IMR-90 (cell line): ENCODE results near the gene MYH9. TPM values are rescaled to one million over a fixed set of nuclear protein-coding genes. Genes with fewer than 3 reads are reported as not detected.

Experiments used
- ATAC-seq: fragments of 200-7000 bp; cut with Tn5 transposase; 2 replicates; pipeline ENCODE4 v1.9.1; 2020; ENCODE audit warnings: low read depth, mild to moderate bottlenecking, moderate library complexity
- BruUV-seq: library from RNA; stranded (reverse); fragments of 400-500 nt; replicated peaks from 2 replicates; lab custom pipeline; 2021; lab: Mats Ljungman, UMichigan
- CTCF ChIA-PET: fragments of 300-600 bp; formaldehyde crosslinking; extraction: SDS; loops from one replicate; lab custom pipeline; 2021; ENCODE audit warnings: antibody characterized with exemption; lab: Yijun Ruan, JAX
- POLR2A ChIA-PET: fragments of 300-600 bp; sonication (Branson Sonifier 250); formaldehyde crosslinking; loops from one replicate; lab custom pipeline; 2022; ENCODE audit warnings: antibody characterized with exemption; ENCODE audit not compliant: unreplicated experiment; lab: Charles Lee
- DNase-seq: peaks from one replicate; pipeline ENCODE4 v3.0.0; 2013
- H2AFZ ChIP-seq: replicated peaks from 2 replicates; pipeline ENCODE3; 2013; ENCODE audit warnings: low read length, mild to moderate bottlenecking; ENCODE audit not compliant: poor library complexity
- H2AK5ac ChIP-seq: 2 replicates; pipeline ENCODE4 v1.6.1; 2013; ENCODE audit warnings: low read depth, low read length, inconsistent platforms
- H2AK9ac ChIP-seq: replicated peaks from 2 replicates; pipeline ENCODE3; 2013; ENCODE audit warnings: mild to moderate bottlenecking, low read depth, low read length, moderate library complexity; ENCODE audit not compliant: poor library complexity
- H2BK120ac ChIP-seq: 2 replicates; pipeline ENCODE4 v1.6.1; 2013; ENCODE audit warnings: low read depth, low read length, inconsistent platforms
- H2BK15ac ChIP-seq: 3 replicates; pipeline ENCODE4 v1.6.1; 2013; ENCODE audit warnings: low read depth, low read length, inconsistent platforms
- H2BK20ac ChIP-seq: 2 replicates; pipeline ENCODE4 v1.6.1; 2013; ENCODE audit warnings: low read depth, mild to moderate bottlenecking, inconsistent platforms, low read length, moderate library complexity
- H2BK5ac ChIP-seq: 2 replicates; pipeline ENCODE4 v1.6.1; 2013; ENCODE audit warnings: mild to moderate bottlenecking, low read depth, low read length, inconsistent platforms; ENCODE audit not compliant: poor library complexity, severe bottlenecking
- H3K14ac ChIP-seq: replicated peaks from 2 replicates; pipeline ENCODE4 v1.6.1; 2013; ENCODE audit warnings: low read depth, low read length, inconsistent platforms
- H3K18ac ChIP-seq: 2 replicates; pipeline ENCODE4 v1.6.1; 2013; ENCODE audit warnings: low read depth, low read length, control low read depth
- H3K23ac ChIP-seq: 2 replicates; pipeline ENCODE4 v1.6.1; 2013; ENCODE audit warnings: low read depth, low read length, inconsistent platforms
- H3K27ac ChIP-seq: 2 replicates; pipeline ENCODE4 v1.5.1; 2013; ENCODE audit warnings: mild to moderate bottlenecking, control low read depth, low read length; ENCODE audit not compliant: insufficient read depth
- H3K27me3 ChIP-seq: 2 replicates; pipeline ENCODE4 v1.6.1; 2013; ENCODE audit warnings: low read length; ENCODE audit not compliant: control insufficient read depth, insufficient read depth
- H3K36me3 ChIP-seq: 2 replicates; pipeline ENCODE4 v1.6.1; 2013; ENCODE audit warnings: low read length, mixed read lengths; ENCODE audit not compliant: control insufficient read depth, insufficient read depth
- H3K4ac ChIP-seq: 2 replicates; pipeline ENCODE4 v1.6.1; 2013; ENCODE audit warnings: low read depth, low read length, inconsistent platforms
- H3K4me1 ChIP-seq: 2 replicates; pipeline ENCODE4 v1.6.1; 2013; ENCODE audit warnings: low read length, mixed read lengths; ENCODE audit not compliant: control insufficient read depth, insufficient read depth
- H3K4me2 ChIP-seq: 2 replicates; pipeline ENCODE4 v1.6.1; 2013; ENCODE audit warnings: low read depth, mild to moderate bottlenecking, control low read depth, low read length, moderate library complexity
- H3K4me3 ChIP-seq: 2 replicates; pipeline ENCODE4 v1.5.1; 2013; ENCODE audit warnings: low read depth, mild to moderate bottlenecking, control low read depth, low read length, moderate library complexity; ENCODE audit not compliant: insufficient read depth
- H3K56ac ChIP-seq: 2 replicates; pipeline ENCODE4 v1.6.1; 2013; ENCODE audit warnings: low read length, inconsistent platforms; ENCODE audit not compliant: insufficient read depth; ENCODE audit errors: extremely low read depth
- H3K79me1 ChIP-seq, 2 experiments: 2 replicates each; pipeline ENCODE4 v1.6.1; 2013; ENCODE audit warnings: low read length in 2 of 2, inconsistent platforms in 1 of 2, low read depth in 1 of 2
- H3K9ac ChIP-seq: 2 replicates; pipeline ENCODE4 v1.6.1; 2013; ENCODE audit warnings: low read depth, low read length, control low read depth
- H3K9me1 ChIP-seq: 2 replicates; pipeline ENCODE4 v1.6.1; 2013; ENCODE audit warnings: low read length, inconsistent platforms; ENCODE audit not compliant: insufficient read depth
- H3K9me3 ChIP-seq: 2 replicates; pipeline ENCODE4 v1.6.1; 2013; ENCODE audit warnings: low read length; ENCODE audit not compliant: control insufficient read depth, insufficient read depth
- H4K20me1 ChIP-seq: 2 replicates; pipeline ENCODE4 v1.6.1; 2013; ENCODE audit warnings: low read length, inconsistent platforms; ENCODE audit not compliant: insufficient read depth
- H4K5ac ChIP-seq: 2 replicates; pipeline ENCODE4 v1.6.1; 2013; ENCODE audit warnings: mild to moderate bottlenecking, low read depth, low read length, control low read depth
- H4K8ac ChIP-seq, 2 experiments: 2 replicates each; pipeline ENCODE4 v1.6.1; 2013; ENCODE audit warnings: low read depth in 2 of 2, low read length in 2 of 2, control low read depth in 1 of 2, inconsistent platforms in 1 of 2
- H4K91ac ChIP-seq: 2 replicates; pipeline ENCODE4 v1.6.1; 2013; ENCODE audit warnings: low read depth, low read length, inconsistent platforms; ENCODE audit not compliant: insufficient read depth
- BHLHE40 ChIP-seq: fragments of 150-350 bp; IDR thresholded peaks from 2 replicates; pipeline ENCODE4 v1.6.1; 2016; ENCODE audit warnings: mild to moderate bottlenecking, low read depth, low read length
- CEBPB ChIP-seq: IDR thresholded peaks from 2 replicates; pipeline ENCODE4 v1.6.1; 2012; ENCODE audit warnings: low read depth, low read length, improper control_type of control experiment
- CHD1 ChIP-seq: IDR thresholded peaks from 2 replicates; pipeline ENCODE4 v1.6.1; 2012; ENCODE audit warnings: low read depth, low read length, improper control_type of control experiment
- CTCF ChIP-seq: conservative IDR thresholded peaks from 2 replicates; pipeline ENCODE4 v1.5.1; 2012; ENCODE audit warnings: mild to moderate bottlenecking, low read depth, low read length, improper control_type of control experiment
- ELK1 ChIP-seq: fragments of 150-350 bp; IDR thresholded peaks from 2 replicates; pipeline ENCODE4 v1.6.1; 2016; ENCODE audit warnings: low read depth, mild to moderate bottlenecking, low read length, moderate library complexity, borderline replicate concordance
- FOS ChIP-seq: fragments of 150-350 bp; IDR thresholded peaks from 2 replicates; pipeline ENCODE4 v1.6.1; 2016; ENCODE audit warnings: low read depth, low read length
- MAFK ChIP-seq: IDR thresholded peaks from 2 replicates; pipeline ENCODE4 v1.6.1; 2012; ENCODE audit warnings: low read depth, low read length, improper control_type of control experiment
- MAZ ChIP-seq: IDR thresholded peaks from 2 replicates; pipeline ENCODE4 v1.6.1; 2012; ENCODE audit warnings: low read depth, mild to moderate bottlenecking, low read length, improper control_type of control experiment, moderate library complexity, borderline replicate concordance
- MXI1 ChIP-seq: IDR thresholded peaks from 2 replicates; pipeline ENCODE4 v1.6.1; 2012; ENCODE audit warnings: low read depth, mild to moderate bottlenecking, low read length, moderate library complexity, borderline replicate concordance
- NFE2L2 ChIP-seq: fragments of 150-350 bp; IDR thresholded peaks from 2 replicates; pipeline ENCODE4 v1.6.1; 2016; ENCODE audit warnings: low read depth, mild to moderate bottlenecking, low read length
- POLR2A ChIP-seq: IDR thresholded peaks from 2 replicates; pipeline ENCODE4 v1.6.1; 2012; ENCODE audit warnings: mild to moderate bottlenecking, low read depth, low read length
- RAD21 ChIP-seq: IDR thresholded peaks from 2 replicates; pipeline ENCODE4 v1.6.1; 2012; ENCODE audit warnings: low read length, improper control_type of control experiment
- RCOR1 ChIP-seq: IDR thresholded peaks from 2 replicates; pipeline ENCODE4 v1.6.1; 2012; ENCODE audit warnings: mild to moderate bottlenecking, low read length, improper control_type of control experiment; ENCODE audit not compliant: insufficient replicate concordance
- RFX5 ChIP-seq: IDR thresholded peaks from 2 replicates; pipeline ENCODE4 v1.8.0; 2012; ENCODE audit warnings: low read depth, mild to moderate bottlenecking, low read length, moderate library complexity
- SMC3 ChIP-seq: fragments of 150-350 bp; IDR thresholded peaks from 2 replicates; pipeline ENCODE4 v1.6.1; 2016; ENCODE audit warnings: low read depth, mild to moderate bottlenecking, antibody characterized with exemption, low read length, moderate library complexity
- USF2 ChIP-seq: fragments of 150-350 bp; IDR thresholded peaks from 2 replicates; pipeline ENCODE4 v1.6.1; 2017; ENCODE audit warnings: mild to moderate bottlenecking, antibody characterized with exemption, low read length, low read depth
- WGBS, 2 experiments: methylation state at CpG; one replicate each; pipeline versions ENCODE4 v1.1.5 to v1.1.7; 2013; ENCODE audit warnings: missing lambda C conversion rate in 2 of 2; ENCODE audit not compliant: insufficient read length in 1 of 2; ENCODE audit errors: extremely low coverage in 2 of 2; 5-methylcytosine and 5-hydroxymethylcytosine counted together
- dilution Hi-C: fragments of 300-500 bp; cut with HindIII; formaldehyde crosslinking; loops from one replicate; pipeline ENCODE4 v1.14.3; 2018; ENCODE audit warnings: low sequenced_read_pairs; ENCODE audit not compliant: unreplicated experiment
- in situ Hi-C: fragments of 300-500 bp; cut with MboI; formaldehyde crosslinking; loops from 3 replicates; pipeline ENCODE4 v1.14.3; 2019; ENCODE audit warnings: low sequenced_read_pairs, inconsistent platforms, mixed read lengths
- intact Hi-C: fragments of 100-400 bp; cut with micrococcal nuclease; formaldehyde crosslinking; loops from 2 replicates; pipeline ENCODE4 v1.10.0; 2022
- polyA plus RNA-seq, 3 experiments: library from polyadenylated mRNA; depleted of rRNA; stranded (reverse); fragments of >200 nt; gene quantifications; 2 replicates each; pipeline ENCODE4 v1.2.3, GENCODE V29; 2012; ENCODE audit warnings: low replicate concordance in 1 of 3
- total RNA-seq: library from RNA; depleted of rRNA; stranded (reverse); fragments of >200 nt; gene quantifications from 2 replicates; pipeline ENCODE4 v1.2.3, GENCODE V29; 2012

MYH9 gene
- total and polyA plus RNA-seq, 2 of the 4 experiments (the other 2 are of a cell fraction): 475 to 554 TPM

GRCh38 chr22:36301851-36302250 lies 85.9 kb downstream of the MYH9 start:
- CTCF ChIA-PET: interaction anchor here (0.6 to 2.1 kb wide), 4 partner anchors 69 to 168 kb away, joined by 3 to 17 read pairs (median 4); no protein-coding TSS in a partner anchor
- H4K91ac ChIP-seq: peak overlapping the region; percentile 88
- TF ChIP-seq NFE2L2 (peak; percentile 31; the same call in 1 of the 2 replicates), POLR2A (no peak; the same call in 1 of the 2 replicates), ELK1 (no peak), CEBPB (no peak), MAZ (no peak), RAD21 (no peak), USF2 (no peak), RCOR1 (peak; percentile 70), CHD1 (no peak), BHLHE40 (peak; percentile 79), MAFK (no peak), SMC3 (no peak), RFX5 (no peak), CTCF (no peak), MXI1 (no peak), FOS (peak; percentile 96)
- H3K4me3 ChIP-seq: no peak overlapping the region
- peak overlapping the region; percentile 99 for H2BK5ac ChIP-seq
- peaks cover 93% of the 10 kb centered on the region for H4K20me1 ChIP-seq
- no peak overlapping the region for H2AFZ ChIP-seq
- peaks cover 9% of the 10 kb centered on the region for H3K9me1 ChIP-seq
- in situ Hi-C loops: no loop called here
- POLR2A ChIA-PET: interaction anchor here (0.9 to 1.0 kb wide), 2 partner anchors 70 to 77 kb away, joined by 5 to 11 read pairs; no protein-coding TSS in a partner anchor
- no peaks in the 10 kb centered on the region for H3K9me3 ChIP-seq
- H3K4me1 ChIP-seq: peaks cover 21% of the 10 kb centered on the region
- ATAC-seq (peak; percentile 78), DNase-seq (peak; percentile 97)
- H4K5ac ChIP-seq: peak overlapping the region; percentile 58
- peak overlapping the region; percentile 42 for H2AK9ac ChIP-seq
- H3K18ac ChIP-seq: peak overlapping the region; percentile 84
- peak overlapping the region; percentile 84 for H3K14ac ChIP-seq
- no TSS peak for BruUV-seq
- H3K56ac ChIP-seq: peak overlapping the region; percentile 58; the same call in 1 of the 2 replicates
- H2BK15ac ChIP-seq: peak overlapping the region; percentile 34; the same call in 1 of the 3 replicates
- dilution Hi-C loops: no loop called here
- peaks cover 94% of the 10 kb centered on the region for H3K36me3 ChIP-seq
- H3K4ac ChIP-seq: peak overlapping the region; percentile 91
- peaks cover 53 to 92% of the 10 kb centered on the region in 2 experiments for H3K79me1 ChIP-seq
- peak overlapping the region; percentile 56 for H2BK20ac ChIP-seq
- H3K27ac ChIP-seq: peak overlapping the region; percentile 94
- peak overlapping the region; percentile 84 for H3K23ac ChIP-seq
- no CpG with 5 or more reads among the region's 8 CpGs for WGBS, 2 experiments
- intact Hi-C loops: loop anchor here (1.0 kb wide), 3 partner anchors 27 to 168 kb away; no protein-coding TSS in a partner anchor
- H3K9ac ChIP-seq: peak overlapping the region; percentile 58
- peak overlapping the region; percentile 93 for H2AK5ac ChIP-seq
- H3K4me2 ChIP-seq: peak overlapping the region; percentile 30
- H4K8ac ChIP-seq: peak overlapping the region; percentile 31 to 85; a peak in 3 of 4 replicates
- peak overlapping the region; percentile 89 for H2BK120ac ChIP-seq
- H3K27me3 ChIP-seq: no peaks in the 10 kb centered on the region
